Neuron (in vitro differentiated cells): ENCODE measurements around the gene POLR2J2.
"Not testable (repeated sequence)": the region's sequence is repeated elsewhere in the genome, so short reads cannot be mapped to it uniquely, and the experiment has no call there.

ENCODE experiments used
- H2AFZ ChIP-seq: one replicate; pipeline ENCODE4 v1.6.1; 2013; ENCODE audit warnings: low read depth, mild to moderate bottlenecking, inconsistent platforms, low read length, moderate library complexity
- H3K27me3 ChIP-seq: one replicate; pipeline ENCODE4 v1.6.1; 2013; ENCODE audit warnings: low read length; ENCODE audit not compliant: insufficient read depth
- H3K36me3 ChIP-seq: one replicate; pipeline ENCODE4 v1.6.1; 2013; ENCODE audit warnings: low read length; ENCODE audit not compliant: insufficient read depth
- H3K4me1 ChIP-seq: one replicate; pipeline ENCODE4 v1.6.1; 2013; ENCODE audit warnings: low read length; ENCODE audit not compliant: insufficient read depth
- H3K4me3 ChIP-seq: 2 replicates; pipeline ENCODE4 v1.5.1; 2013; ENCODE audit warnings: mild to moderate bottlenecking, low read length, moderate library complexity
- H3K9me3 ChIP-seq: one replicate; pipeline ENCODE4 v1.6.1; 2013; ENCODE audit warnings: low read length

Gene POLR2J2

GRCh38 chr7:102689436-102690282 lies 18.2 kb upstream of the POLR2J2 start:
- H3K36me3 ChIP-seq, H3K4me1 ChIP-seq, H3K9me3 ChIP-seq, H2AFZ ChIP-seq, H3K4me3 ChIP-seq, H3K27me3 ChIP-seq: not testable (repeated sequence)

- not testable (repeated sequence) for H3K9me3 ChIP-seq, H3K36me3 ChIP-seq, H2AFZ ChIP-seq, H3K4me3 ChIP-seq, H3K4me1 ChIP-seq, H3K27me3 ChIP-seq
Observed at GRCh38 chr7:102688299-102689036, 17.0 kb upstream of the POLR2J2 start.

GRCh38 chr7:102682560-102682959 lies 11.1 kb upstream of the POLR2J2 start:
- H2AFZ ChIP-seq, H3K36me3 ChIP-seq, H3K4me1 ChIP-seq, H3K9me3 ChIP-seq, H3K4me3 ChIP-seq, H3K27me3 ChIP-seq: not testable (repeated sequence)

GRCh38 chr7:102680780-102681179 lies 9.3 kb upstream of the POLR2J2 start:
- not testable (repeated sequence) for H3K4me3 ChIP-seq, H3K27me3 ChIP-seq, H3K36me3 ChIP-seq, H3K4me1 ChIP-seq, H2AFZ ChIP-seq, H3K9me3 ChIP-seq

- not testable (repeated sequence) for H3K27me3 ChIP-seq, H3K4me3 ChIP-seq, H3K36me3 ChIP-seq, H2AFZ ChIP-seq, H3K9me3 ChIP-seq, H3K4me1 ChIP-seq
Observed at GRCh38 chr7:102675545-102675944, 4.1 kb upstream of the POLR2J2 start.

- H3K36me3 ChIP-seq, H3K27me3 ChIP-seq, H3K4me3 ChIP-seq, H3K9me3 ChIP-seq, H2AFZ ChIP-seq, H3K4me1 ChIP-seq: not testable (repeated sequence)
Observed at GRCh38 chr7:102673447-102674067, 2.1 kb upstream of the POLR2J2 start.

GRCh38 chr7:102671956-102672307 lies 469 bp upstream of the POLR2J2 start:
- not testable (repeated sequence) for H3K9me3 ChIP-seq, H3K4me3 ChIP-seq, H3K27me3 ChIP-seq, H2AFZ ChIP-seq, H3K36me3 ChIP-seq, H3K4me1 ChIP-seq

GRCh38 chr7:102667523-102667922 lies 3.9 kb downstream of the POLR2J2 start:
- H2AFZ ChIP-seq, H3K27me3 ChIP-seq, H3K36me3 ChIP-seq, H3K4me3 ChIP-seq, H3K9me3 ChIP-seq, H3K4me1 ChIP-seq: not testable (repeated sequence)

GRCh38 chr7:102666850-102667249 lies 4.6 kb downstream of the POLR2J2 start:
- H3K27me3 ChIP-seq, H3K4me1 ChIP-seq, H3K4me3 ChIP-seq, H2AFZ ChIP-seq, H3K36me3 ChIP-seq, H3K9me3 ChIP-seq: not testable (repeated sequence)

GRCh38 chr7:102664765-102665164 lies 6.7 kb downstream of the POLR2J2 start:
- not testable (repeated sequence) for H3K36me3 ChIP-seq, H3K4me1 ChIP-seq, H2AFZ ChIP-seq, H3K9me3 ChIP-seq, H3K27me3 ChIP-seq, H3K4me3 ChIP-seq

GRCh38 chr7:102649924-102650323 lies 21.5 kb downstream of the POLR2J2 start, which contains the start of gene SPDYE2B:
SPDYE2B (plus strand) TSS chr7:102650319; CDS start chr7:102652349, 2,030 bp downstream.
- H3K36me3 ChIP-seq, H3K4me3 ChIP-seq, H3K9me3 ChIP-seq, H3K27me3 ChIP-seq, H2AFZ ChIP-seq, H3K4me1 ChIP-seq: not testable (repeated sequence)

GRCh38 chr7:102647813-102648212 lies 23.6 kb downstream of the POLR2J2 start:
- not testable (repeated sequence) for H3K4me3 ChIP-seq, H3K9me3 ChIP-seq, H3K27me3 ChIP-seq, H3K4me1 ChIP-seq, H3K36me3 ChIP-seq, H2AFZ ChIP-seq

GRCh38 chr7:102643404-102643803 lies 28.1 kb downstream of the POLR2J2 start:
- not testable (repeated sequence) for H2AFZ ChIP-seq, H3K4me3 ChIP-seq, H3K4me1 ChIP-seq, H3K9me3 ChIP-seq, H3K27me3 ChIP-seq, H3K36me3 ChIP-seq
